Measurements from ENCODE around the gene PSMB3. TPM values are rescaled to one million over a fixed set of nuclear protein-coding genes. Genes with fewer than 3 reads are reported as not detected.

PSMB3 gene
- total RNA-seq, 1 experiment from 2014 or later: 273 TPM

DNA sequence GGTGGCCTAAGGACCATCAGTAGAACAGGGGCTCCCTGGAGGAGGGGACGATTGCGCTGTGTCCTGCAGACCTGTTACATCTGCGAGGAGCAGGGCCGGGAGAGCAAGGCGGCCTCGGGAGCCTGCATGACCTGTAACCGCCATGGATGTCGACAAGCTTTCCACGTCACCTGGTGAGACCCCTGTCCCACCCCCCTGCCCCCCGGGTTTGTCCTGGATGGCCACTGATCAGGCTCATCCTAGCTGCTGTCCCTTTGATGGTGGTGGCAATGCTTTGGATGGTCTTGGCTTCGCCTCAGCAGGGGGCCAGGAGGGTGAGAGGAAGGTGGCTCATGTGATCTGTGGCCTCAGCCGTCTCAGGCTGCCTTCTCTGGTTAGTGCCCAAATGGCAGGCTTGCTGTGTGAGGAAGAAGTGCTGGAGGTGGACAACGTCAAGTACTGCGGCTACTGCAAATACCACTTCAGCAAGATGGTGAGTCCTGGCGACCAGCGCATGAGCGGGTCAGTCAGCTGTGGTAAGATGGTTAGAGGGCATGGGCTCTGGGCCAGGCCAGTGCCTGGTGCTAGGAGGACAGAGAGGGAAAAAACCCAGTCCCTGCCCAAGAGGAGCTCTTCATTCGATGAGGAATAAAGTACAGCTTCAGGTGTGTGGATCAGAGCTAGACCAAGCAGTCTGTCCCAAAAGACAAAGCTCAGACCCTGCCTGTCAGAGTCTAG is 43.3 kb upstream of the PSMB3 start (continued):
- TF ChIP-seq ZNF281 (CRISPR knock-in tag; IDR thresholded peaks at IDR 0.05): no peak
- no peak for TF ChIP-seq AFF4 (CRISPR knock-in tag; IDR thresholded peaks at IDR 0.05; ENCODE audit: borderline replicate concordance)
- no peak for TF ChIP-seq ZNF396 (CRISPR knock-in tag; IDR thresholded peaks at IDR 0.05; ENCODE audit: borderline replicate concordance)
- TF ChIP-seq NFE2L1 (CRISPR knock-in tag; IDR thresholded peaks at IDR 0.05): no peak
- no peak for TF ChIP-seq FOXJ3 (CRISPR knock-in tag; IDR thresholded peaks at IDR 0.05; ENCODE audit: borderline replicate concordance)
- no peak for TF ChIP-seq HMGXB4 (CRISPR knock-in tag; IDR thresholded peaks at IDR 0.05)
- TF ChIP-seq, protein P1, sequence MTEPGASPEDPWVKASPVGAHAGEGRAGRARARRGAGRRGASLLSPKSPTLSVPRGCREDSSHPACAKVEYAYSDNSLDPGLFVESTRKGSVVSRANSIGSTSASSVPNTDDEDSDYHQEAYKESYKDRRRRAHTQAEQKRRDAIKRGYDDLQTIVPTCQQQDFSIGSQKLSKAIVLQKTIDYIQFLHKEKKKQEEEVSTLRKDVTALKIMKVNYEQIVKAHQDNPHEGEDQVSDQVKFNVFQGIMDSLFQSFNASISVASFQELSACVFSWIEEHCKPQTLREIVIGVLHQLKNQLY (CRISPR knock-in tag; IDR thresholded peaks at IDR 0.05): no peak
- TF ChIP-seq JUN (CRISPR knock-in tag; IDR thresholded peaks at IDR 0.05): no peak
- TF ChIP-seq, protein P2, sequence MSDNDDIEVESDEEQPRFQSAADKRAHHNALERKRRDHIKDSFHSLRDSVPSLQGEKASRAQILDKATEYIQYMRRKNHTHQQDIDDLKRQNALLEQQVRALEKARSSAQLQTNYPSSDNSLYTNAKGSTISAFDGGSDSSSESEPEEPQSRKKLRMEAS (CRISPR knock-in tag; IDR thresholded peaks at IDR 0.05): no peak

- Mint-ChIP-seq H3K4me1 (peaks cover 50% of the 10 kb centered on the region), H3K27ac (no peak overlapping the region), H3K27me3 (ENCODE audit: low read depth) (peaks cover 42% of the 10 kb centered on the region), H3K36me3 (0 out of 2 replicates have a peak, but pooled peaks cover 3% of the 10 kb centered on the region), H3K9me3 (no peaks in the 10 kb centered on the region), H3K4me3 (no peak overlapping the region)
- CTCF ChIA-PET: interaction anchor here (0.8 to 2.4 kb wide), 7 partner anchors 9 to 146 kb away, joined by 3 to 13 read pairs (median 3); partner anchors contain the start of gene SRCIN1
- DNase-seq (ENCODE audit: low spot score): no peak
- POLR2A ChIA-PET: interaction anchor here (1.5 kb wide), 1 partner anchor 9 kb away, joined by 4 read pairs; no protein-coding TSS in a partner anchor
- ATAC-seq: no peak
- TF ChIP-seq ELF4 (CRISPR knock-in tag; IDR thresholded peaks at IDR 0.05; ENCODE audit: low read depth) (no peak), FOXP1 (CRISPR knock-in tag; IDR thresholded peaks at IDR 0.05; ENCODE audit: borderline replicate concordance) (no peak), ZNF219 (CRISPR knock-in tag; IDR thresholded peaks at IDR 0.05; ENCODE audit: borderline replicate concordance) (no peak), SOX15 (CRISPR knock-in tag; IDR thresholded peaks at IDR 0.05) (no peak), NFATC4 (CRISPR knock-in tag; IDR thresholded peaks at IDR 0.05) (no peak), ZBTB21 (CRISPR knock-in tag; IDR thresholded peaks at IDR 0.05; ENCODE audit: borderline replicate concordance) (no peak), EMX1 (CRISPR knock-in tag; IDR thresholded peaks at IDR 0.05) (no peak), ZNF671 (CRISPR knock-in tag; IDR thresholded peaks at IDR 0.05) (no peak)
- TF ChIP-seq, protein P1 (CRISPR knock-in tag; IDR thresholded peaks at IDR 0.05): no peak
- TF ChIP-seq, protein P3, sequence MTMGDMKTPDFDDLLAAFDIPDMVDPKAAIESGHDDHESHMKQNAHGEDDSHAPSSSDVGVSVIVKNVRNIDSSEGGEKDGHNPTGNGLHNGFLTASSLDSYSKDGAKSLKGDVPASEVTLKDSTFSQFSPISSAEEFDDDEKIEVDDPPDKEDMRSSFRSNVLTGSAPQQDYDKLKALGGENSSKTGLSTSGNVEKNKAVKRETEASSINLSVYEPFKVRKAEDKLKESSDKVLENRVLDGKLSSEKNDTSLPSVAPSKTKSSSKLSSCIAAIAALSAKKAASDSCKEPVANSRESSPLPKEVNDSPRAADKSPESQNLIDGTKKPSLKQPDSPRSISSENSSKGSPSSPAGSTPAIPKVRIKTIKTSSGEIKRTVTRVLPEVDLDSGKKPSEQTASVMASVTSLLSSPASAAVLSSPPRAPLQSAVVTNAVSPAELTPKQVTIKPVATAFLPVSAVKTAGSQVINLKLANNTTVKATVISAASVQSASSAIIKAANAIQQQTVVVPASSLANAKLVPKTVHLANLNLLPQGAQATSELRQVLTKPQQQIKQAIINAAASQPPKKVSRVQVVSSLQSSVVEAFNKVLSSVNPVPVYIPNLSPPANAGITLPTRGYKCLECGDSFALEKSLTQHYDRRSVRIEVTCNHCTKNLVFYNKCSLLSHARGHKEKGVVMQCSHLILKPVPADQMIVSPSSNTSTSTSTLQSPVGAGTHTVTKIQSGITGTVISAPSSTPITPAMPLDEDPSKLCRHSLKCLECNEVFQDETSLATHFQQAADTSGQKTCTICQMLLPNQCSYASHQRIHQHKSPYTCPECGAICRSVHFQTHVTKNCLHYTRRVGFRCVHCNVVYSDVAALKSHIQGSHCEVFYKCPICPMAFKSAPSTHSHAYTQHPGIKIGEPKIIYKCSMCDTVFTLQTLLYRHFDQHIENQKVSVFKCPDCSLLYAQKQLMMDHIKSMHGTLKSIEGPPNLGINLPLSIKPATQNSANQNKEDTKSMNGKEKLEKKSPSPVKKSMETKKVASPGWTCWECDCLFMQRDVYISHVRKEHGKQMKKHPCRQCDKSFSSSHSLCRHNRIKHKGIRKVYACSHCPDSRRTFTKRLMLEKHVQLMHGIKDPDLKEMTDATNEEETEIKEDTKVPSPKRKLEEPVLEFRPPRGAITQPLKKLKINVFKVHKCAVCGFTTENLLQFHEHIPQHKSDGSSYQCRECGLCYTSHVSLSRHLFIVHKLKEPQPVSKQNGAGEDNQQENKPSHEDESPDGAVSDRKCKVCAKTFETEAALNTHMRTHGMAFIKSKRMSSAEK (CRISPR knock-in tag; IDR thresholded peaks at IDR 0.05; ENCODE audit: borderline replicate concordance): no peak
Measured at GRCh38 chr17:38709864-38710603, 42.5 kb upstream of the PSMB3 start.

All from WTC11 (cell line).